GM08714 (cell line): ENCODE results near the gene EXOC3L1.

Experiments
- H3K4me3 ChIP-seq: fragments of 200-500 bp; sonication (Bioruptor generic); 2 replicates; pipeline ENCODE4 v1.5.1; 2014; ENCODE audit warnings: mild to moderate bottlenecking, low read length, inconsistent platforms
- ZNF274 ChIP-seq: IDR thresholded peaks from 2 replicates; pipeline ENCODE4 v1.6.1; 2012; ENCODE audit warnings: mild to moderate bottlenecking, low read depth, low read length

Gene EXOC3L1

DNA sequence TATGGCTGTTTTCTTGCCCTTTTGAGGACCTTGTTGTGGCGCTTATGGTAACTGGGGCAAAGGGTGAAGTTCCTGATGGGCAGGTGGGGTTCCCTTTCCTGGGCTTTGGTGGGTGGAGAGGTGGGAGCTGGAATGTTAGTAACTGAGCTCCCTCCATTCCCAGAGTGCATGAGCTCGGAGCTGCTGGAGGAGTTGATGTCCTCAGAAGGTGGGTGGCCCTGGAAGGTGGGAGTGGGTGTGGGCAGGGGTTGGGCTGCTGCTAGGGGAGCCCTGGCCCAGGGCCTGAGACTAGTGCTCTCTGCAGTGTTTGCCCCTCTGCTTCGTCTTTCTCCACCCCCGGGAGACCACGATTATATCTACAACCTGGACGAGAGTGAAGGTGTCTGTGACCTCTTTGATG lies 7.8 kb upstream of the EXOC3L1 start:
- TF ChIP-seq ZNF274: no peak

DNA sequence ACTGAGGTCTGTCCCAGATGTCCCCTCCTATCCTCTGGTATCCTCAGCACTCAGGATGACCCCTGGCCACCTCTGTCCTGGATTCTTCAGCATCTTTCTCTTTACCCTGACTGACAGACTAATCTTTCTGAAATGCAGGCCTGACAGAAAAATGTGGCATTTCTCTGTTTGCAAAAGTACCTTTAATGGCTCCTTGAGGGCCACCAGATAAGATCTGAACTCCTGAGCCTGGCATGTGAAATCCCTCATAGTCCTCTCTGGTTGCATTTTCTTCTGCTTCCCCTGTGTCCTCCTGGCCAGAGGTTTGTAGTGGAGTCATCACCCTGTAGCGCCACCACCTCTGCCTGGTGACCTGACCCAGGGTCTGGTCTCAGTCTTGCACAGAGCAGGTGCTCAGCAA lies 6.9 kb upstream of the EXOC3L1 start:
- H3K4me3 ChIP-seq: no peak overlapping the region
- TF ChIP-seq ZNF274: no peak

More for the DNA sequence above, 7.8 kb upstream of the EXOC3L1 start:
- no peak overlapping the region for H3K4me3 ChIP-seq

DNA sequence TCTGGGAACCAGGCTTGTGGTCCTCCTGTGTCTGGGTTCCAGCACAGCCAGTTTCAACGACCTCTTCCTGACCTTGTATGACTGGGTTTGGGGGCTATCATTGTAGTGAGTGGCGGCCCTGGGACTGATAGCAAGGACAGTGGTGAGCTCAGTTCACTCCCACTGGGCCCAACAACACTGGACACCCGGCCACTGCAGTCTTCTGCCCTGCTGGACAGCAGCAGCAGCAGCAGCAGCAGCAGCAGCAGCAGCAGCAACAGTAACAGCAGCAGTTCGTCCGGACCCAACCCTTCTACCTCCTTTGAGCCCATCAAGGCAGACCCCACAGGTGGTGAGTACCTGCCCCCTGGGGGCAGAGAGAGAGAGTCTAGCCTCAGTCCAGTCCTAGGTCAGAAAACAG lies 5.7 kb upstream of the EXOC3L1 start:
- TF ChIP-seq ZNF274: no peak
- H3K4me3 ChIP-seq: no peak overlapping the region

DNA sequence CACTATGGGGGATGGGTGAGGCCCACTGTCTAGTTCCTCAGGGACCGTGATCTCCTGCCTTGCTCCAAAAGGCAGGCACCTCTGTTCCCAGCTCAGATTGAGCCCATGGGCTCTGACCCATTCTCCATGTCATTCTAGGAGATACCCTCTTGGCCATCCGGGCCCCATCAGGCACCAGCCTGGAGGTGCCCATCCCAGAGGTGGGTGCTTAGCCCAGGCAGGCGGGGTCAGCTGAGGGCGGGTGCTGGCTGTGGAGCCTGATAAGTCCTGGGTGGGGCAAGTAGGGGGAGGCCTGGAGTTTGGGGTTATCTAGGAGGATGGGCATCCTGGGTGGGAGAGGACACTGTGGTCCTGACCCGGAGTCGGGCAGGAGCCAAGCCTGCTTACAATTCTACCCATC lies 4.3 kb upstream of the EXOC3L1 start:
- no peak for TF ChIP-seq ZNF274
- no peak overlapping the region for H3K4me3 ChIP-seq

- peak overlapping the region; percentile 93; the same call in 1 of the 2 replicates for H3K4me3 ChIP-seq
- no peak for TF ChIP-seq ZNF274
These were observed 3.6 kb upstream of the EXOC3L1 start for GRCh38 chr16:67193536-67193935.

GRCh38 chr16:67192781-67193361 lies 2.9 kb upstream of the EXOC3L1 start:
- H3K4me3 ChIP-seq: peak overlapping the region; percentile 93
- no peak for TF ChIP-seq ZNF274

DNA sequence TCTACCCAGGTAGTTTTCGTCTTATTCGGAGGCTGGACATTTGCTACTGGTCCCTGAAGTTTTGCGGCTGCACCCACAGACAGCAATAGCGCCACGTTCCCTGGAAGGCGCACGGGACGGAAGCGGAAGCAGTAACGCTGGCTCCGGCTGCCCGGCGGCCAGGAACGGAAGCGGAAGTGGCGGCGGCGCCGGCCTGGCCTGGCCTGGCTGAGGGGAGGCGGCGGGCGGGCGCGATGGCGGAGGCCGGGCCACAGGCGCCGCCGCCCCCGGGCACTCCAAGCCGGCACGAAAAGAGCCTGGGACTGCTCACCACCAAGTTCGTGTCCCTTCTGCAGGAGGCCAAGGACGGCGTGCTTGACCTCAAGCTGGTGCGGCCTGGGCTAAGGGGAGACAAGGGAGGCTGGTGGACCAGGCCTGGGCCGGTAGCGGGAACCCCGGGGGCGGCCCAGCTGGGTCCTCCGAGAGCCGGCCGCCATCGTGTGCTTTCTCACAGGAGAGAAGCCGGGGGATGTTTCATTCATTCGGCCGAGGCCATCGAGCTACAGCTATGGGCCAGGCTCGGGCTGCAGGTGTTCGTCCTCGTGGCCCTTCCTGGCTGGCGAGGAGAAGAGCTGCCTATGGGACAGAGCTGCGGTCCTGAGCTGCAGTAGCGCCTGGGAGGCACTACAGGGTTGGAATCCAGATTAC lies 2.2 kb upstream of the EXOC3L1 start, which contains the start of gene E2F4:
E2F4 (plus strand) TSS at position 161 of the 687 bp plus-strand sequence; CDS start at position 234, 73 bp downstream.
- peak within 1 kb of the TSS; percentile 93 for H3K4me3 ChIP-seq
- TF ChIP-seq ZNF274: no peak

- H3K4me3 ChIP-seq: peak overlapping the region; percentile 93; the same call in 1 of the 2 replicates
- no peak for TF ChIP-seq ZNF274
These were observed 1.6 kb upstream of the EXOC3L1 start for GRCh38 chr16:67191411-67191994.

DNA sequence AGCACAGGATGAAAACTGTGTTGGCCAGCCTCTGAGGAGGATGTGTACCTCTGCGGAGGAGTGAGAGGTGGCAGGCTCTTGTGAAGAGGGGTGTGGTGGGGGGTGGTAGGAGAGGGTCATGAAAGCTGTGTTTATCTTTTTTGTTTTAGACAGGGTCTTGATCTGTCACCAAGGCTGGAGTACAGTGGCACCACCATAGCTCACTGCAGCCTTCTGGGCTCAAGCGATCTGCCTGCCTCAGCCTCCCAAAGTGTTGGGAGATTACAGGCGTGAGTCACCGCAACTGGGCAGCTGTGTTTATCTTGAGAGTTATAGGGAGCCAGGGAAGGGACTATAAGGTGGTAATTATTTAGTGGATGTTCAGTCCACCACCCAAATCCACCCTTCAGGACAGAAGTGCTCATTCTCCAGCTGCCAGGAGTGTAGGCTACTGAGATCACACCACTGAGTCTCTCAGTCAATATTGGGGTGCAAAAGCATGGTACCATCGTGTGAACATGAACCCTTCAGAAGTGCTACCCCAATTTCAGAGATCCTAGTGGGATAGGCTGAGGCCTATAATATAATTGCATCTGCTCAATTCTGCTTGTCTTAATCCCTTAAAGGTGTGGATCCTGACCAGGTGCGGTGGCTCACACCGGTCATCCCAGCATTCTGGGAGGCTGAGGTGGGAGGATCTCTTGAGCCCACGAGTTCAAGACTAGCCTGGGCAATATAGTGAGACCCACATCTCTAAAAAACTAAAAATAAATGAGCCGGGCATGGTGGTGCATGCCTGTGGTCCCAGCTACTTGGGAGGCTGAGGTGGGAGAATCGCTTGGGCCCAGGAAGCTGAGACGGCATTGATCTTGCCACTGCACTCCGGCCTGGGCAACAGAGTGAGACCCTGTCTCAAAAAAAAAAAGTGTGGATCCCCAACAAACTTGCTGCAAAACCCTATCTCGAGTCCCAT lies 788 bp upstream of the EXOC3L1 start:
- H3K4me3 ChIP-seq: no peak overlapping the region
- no peak for TF ChIP-seq ZNF274

DNA sequence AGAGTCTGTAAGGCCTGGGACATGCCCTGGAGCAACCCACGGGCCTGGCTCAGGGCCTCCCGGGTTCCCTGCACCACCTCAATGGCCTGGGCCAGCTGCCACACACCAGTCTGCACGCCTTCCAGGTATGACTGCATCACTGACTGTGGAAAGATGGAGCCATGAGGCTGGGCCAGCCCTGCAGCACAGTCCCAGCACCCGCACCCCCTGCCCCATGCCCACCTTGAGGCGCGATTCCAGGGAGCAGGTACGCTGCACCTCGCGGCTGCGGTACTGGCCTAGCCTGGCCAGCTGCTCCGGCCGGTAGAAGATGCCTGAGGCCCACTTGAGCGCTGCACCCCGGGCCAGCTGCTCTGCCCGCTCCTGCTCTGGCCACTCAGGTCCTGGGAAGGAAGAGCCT lies 1.1 kb downstream of the EXOC3L1 start:
- TF ChIP-seq ZNF274: no peak
- no peak overlapping the region for H3K4me3 ChIP-seq

- TF ChIP-seq ZNF274: no peak
- H3K4me3 ChIP-seq: no peak overlapping the region
These were observed 1.6 kb downstream of the EXOC3L1 start for GRCh38 chr16:67188323-67188722.

DNA sequence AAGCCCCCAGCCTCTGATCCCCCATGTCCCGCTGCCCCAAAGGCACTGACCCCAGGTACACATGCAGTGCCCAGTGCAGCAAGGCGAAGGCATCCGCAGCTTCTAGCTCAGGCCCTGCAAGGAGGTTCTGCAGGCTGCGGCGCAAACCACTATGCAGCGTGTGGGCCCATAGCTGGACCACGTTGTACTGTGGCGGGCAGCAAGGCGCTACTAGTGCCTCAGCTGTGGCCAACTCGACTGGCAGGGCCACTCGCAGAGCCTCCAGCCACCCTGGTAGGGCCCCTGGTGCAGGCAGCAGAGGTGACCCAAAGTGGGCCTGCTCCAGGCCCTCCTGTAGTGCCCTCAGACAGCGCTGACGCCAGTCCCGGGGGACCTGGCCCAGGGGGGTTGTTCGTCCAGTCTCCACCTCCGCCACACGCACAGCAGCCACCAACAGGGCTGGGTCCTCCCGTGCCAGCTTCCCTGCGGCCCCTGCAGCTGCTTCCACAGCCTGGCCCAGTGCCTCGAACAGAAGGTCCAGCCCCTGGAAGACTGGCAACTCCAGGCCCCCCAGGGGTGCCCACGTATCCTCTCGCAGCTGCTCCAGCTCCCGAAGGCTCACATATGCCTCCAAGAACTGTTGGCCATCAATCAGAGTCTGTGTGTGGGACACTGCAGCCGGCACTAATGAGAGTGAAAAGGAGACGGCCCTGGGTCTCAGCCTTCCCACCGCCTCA lies 2.6 kb downstream of the EXOC3L1 start:
- no peak overlapping the region for H3K4me3 ChIP-seq
- no peak for TF ChIP-seq ZNF274

DNA sequence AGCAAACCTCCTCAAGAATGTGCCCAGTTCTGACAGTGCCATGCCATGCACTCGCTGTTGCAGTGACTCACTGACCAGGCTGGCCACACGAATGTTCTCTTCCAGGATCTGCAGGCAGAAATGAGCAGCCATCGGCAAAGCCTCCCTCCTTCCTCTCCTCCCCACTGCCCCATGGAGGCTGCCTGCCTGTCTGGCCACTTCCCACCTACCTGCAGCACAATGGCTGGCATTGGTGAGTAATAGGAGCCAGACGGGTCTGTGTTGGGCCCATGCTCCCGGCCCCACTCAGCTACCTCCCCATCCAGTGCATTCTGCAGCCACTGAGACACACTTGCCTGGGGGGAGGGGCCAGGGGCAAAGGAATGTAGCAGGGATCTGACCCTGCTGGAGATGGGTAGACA lies 3.4 kb downstream of the EXOC3L1 start:
- no peak overlapping the region for H3K4me3 ChIP-seq

More for the DNA sequence above, 3.4 kb downstream of the EXOC3L1 start:
- no peak for TF ChIP-seq ZNF274
